Fibroblast of gingiva (primary cell): Measurements from ENCODE around the gene SUPT4H1.

Experiments used
- DNase-seq: peaks from one replicate; pipeline ENCODE4 v3.0.0-alpha.2; 2011; ENCODE audit warnings: low read depth

The SUPT4H1 gene

DNA sequence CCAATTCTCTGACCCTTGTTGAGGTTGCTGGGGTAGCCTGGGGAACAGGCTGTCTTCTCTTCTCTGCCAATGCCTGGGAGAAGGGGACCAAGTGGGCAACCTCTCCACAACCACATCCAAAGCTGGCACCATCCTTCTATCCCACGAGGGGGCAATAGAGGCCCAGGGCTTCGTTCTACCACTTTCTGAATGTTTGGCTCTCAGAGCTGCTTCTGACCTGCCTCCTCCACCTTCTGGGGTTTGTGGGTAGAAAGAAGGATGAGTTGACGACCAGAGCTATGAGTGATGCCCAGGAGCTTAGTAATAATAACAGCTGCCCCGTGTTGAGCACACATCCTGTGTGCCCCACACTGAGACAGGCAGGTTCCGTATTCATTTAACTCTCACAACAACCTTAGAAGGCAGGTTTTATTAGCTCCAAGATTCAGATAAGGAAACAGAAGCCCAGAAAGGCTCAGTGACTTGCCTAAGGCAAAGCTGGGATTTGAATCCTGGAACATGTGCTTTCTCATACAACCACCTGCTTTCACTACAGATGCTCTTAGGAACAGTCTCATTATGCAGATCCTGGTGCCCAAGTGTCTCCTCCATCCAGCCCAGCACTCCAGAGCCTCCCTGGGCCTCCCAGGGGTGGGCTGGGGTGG is 34.5 kb downstream of the SUPT4H1 start:
- DNase-seq: no peak

- DNase-seq: no peak
Observed at GRCh38 chr17:58316260-58316960, 35.6 kb downstream of the SUPT4H1 start.

DNA sequence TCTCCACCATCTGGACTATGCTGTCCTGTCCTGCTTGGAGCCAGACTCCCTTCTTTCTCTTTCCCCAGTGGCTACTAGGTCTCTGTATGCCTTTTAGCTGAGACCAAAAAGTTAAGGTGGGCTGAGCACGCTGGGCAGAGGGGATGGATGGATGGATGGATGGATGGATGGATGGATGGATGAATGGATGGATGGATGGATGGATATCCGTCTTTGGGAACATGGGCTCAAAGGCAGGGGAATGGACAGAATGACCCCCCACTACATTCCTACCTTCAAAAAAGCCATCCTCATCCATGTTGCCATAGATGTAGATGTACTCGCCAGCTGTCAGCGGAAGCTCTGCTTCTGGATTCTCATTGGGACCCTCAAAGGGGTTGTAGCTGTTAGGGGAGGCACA is 36.3 kb downstream of the SUPT4H1 start:
- DNase-seq: no peak

GRCh38 chr17:58315281-58315711 is 36.7 kb downstream of the SUPT4H1 start:
- no peak for DNase-seq

- DNase-seq: no peak
Observed at GRCh38 chr17:58314706-58315015, 37.3 kb downstream of the SUPT4H1 start.

- no peak for DNase-seq
Observed at GRCh38 chr17:58313815-58314705, 37.9 kb downstream of the SUPT4H1 start.

DNA sequence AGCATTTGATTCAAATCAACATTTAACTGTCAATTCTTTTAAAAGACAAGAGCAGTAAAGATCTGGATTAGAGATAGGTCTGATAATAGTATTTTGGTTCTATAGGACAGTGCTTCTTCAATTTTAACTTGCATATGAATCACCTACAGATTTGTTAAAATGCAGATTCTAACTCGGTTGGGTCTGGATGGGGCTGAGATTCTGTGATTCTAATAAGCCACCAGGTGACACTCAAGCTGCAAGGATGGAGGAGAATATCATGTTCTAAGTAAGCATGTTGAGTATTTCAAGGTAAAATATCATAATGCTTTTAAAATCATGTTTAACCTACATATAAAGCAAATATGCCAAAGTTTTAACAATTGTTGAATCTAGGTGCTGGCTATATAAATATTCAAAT is 39.2 kb downstream of the SUPT4H1 start:
- no peak for DNase-seq

- no peak for DNase-seq
Observed at GRCh38 chr17:58312021-58312630, 39.9 kb downstream of the SUPT4H1 start.

DNA sequence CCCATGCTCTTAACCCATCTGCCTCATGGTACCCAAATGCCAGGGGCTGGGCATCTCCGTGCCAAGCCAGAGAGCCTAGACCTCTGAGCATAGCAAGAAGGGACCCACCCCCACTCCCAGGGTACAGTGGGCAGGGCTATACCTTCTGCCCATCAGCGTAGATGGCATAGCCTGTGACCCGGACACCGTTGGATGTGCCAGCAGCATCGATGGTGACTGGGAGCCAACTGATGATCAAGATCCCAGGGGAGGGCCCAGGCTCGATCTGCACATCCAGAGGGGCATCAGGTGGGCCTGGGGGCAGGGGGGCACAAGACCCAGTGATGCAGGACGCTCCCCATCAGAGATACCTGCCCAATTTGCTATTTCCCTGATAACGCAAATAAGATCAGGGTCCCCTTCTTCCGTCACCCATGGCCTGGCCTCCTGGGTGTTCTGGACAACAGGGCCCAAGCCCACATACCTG is 40.5 kb downstream of the SUPT4H1 start:
- no peak for DNase-seq

DNA sequence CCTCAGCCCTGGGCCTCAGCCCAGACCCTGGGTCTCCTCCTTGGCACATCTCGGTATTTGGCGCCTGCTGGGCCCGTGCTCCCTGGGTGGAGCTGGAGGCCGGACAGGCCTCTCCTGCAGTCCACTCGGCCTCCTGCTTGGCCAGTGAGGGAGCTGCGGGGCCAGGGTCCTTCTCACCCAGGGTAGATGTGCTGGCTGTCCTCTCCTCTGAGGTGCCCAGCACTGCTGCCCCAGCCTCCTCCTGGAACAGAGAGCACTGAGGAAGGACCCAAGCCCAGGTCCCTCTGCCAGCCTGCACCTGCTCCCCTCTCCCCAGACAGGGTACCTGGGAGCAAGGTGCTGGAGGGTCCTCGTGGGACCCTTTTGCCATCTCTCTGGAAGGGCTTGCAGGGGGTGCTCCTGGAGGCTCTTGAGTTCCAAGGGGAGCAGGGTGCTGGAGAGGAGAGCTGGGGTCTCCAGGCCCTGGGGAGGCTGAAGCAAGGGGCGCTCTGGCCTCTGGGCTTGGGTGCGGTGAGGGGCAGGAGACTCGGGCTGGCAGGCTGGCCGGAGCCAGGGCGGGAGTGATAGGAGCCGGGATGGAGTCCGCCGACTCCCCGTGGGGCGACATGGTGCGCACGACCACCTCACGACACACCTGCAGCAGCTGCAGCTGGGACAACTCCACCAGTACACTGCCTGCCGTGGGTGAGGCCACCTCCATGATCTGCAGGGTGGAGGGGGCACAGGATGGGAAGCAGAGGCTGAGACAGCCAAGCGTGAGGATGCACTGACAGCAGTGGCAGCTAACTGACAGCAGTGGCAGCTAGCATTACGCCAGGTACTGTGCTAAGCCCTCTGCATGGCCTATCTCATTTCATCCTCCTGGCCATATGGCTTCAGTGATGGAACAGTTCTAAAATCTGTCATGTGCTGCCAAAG is 41.2 kb downstream of the SUPT4H1 start:
- DNase-seq: no peak

- DNase-seq: no peak
Observed at GRCh38 chr17:58309918-58310259, 42.1 kb downstream of the SUPT4H1 start.

- no peak for DNase-seq
Observed at GRCh38 chr17:58308985-58309917, 42.8 kb downstream of the SUPT4H1 start.

GRCh38 chr17:58308173-58308984 is 43.6 kb downstream of the SUPT4H1 start:
- no peak for DNase-seq

DNA sequence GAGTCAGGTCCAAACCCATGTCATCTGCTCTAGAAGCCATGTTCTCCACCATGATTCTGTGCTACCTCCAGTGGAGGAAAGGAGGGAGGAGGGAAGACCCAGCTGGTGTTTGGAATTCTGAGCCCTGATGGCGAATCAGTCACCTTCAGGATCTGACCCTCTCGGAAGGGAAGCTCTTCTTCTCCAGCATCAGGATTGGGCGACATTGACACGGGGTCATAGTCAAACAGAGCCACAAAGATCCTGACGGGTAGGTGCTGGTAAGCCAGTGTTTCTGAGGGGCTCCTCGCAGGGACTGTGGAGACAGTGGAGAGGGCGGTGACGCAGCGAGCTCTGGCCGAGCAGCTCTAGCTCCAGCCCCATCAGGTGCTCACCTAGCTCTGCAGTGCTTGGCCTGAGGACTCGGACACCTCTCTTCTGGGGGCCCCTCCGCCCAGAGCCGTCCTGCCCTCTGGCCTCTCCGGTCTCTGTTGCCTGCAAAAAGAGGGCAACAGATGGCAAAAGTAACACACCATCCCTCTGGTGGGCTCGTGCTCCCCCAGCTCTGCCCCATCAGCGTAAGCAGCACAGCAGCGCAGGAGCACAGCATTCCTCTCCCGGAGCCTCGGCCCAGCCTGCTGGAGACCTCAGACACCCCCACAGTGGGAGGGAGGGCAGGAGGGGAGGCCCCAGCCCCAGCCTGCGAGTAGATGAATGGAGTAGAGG is 44.4 kb downstream of the SUPT4H1 start:
- DNase-seq: no peak

- DNase-seq: no peak
Observed at GRCh38 chr17:58306131-58306951, 45.7 kb downstream of the SUPT4H1 start.

DNA sequence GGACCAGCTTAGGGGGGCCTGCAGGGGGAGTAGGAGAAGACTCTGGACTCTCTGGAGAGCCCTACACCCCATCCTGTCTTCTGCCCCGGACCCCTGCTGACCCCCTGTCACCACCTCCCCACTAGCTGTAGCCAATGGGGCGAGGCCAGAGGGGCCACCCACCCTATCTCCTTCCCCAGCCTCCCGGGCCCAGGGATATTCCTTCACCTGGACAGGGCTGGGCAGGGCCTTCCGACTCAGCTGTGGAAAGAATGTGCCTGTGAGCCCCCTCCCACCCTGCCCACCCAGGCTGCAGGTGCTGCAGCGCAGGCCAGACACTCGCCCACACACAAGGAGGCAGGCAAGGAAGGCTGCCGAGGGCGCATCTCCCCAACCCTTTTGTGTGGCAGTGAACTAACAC is 46.4 kb downstream of the SUPT4H1 start:
- DNase-seq: no peak

GRCh38 chr17:58304750-58305486 is 47.1 kb downstream of the SUPT4H1 start:
- no peak for DNase-seq
